ENCODE measurements around the gene SP8.

SP8 gene

DNA sequence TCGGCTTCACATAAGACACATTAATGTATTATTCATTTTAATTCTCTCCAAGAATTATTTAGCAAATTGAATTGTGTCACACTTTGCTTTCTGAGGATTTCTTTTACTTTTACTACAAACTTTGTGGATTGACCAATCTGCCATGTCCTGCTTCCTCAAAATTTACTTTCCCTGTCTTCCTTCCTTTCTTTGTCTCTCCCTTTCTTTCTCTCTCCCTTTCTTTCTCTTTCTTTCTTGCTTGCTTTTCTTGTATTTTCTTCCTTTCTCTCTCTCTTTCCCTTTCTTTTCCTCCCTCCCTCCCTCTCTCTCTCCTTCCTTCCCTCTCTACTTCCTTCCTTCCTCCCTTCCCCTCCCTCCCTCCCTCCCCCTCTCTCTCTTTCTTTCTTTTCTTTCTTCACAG lies 37.8 kb downstream of the SP8 start:
- DNase-seq = no peak

DNA sequence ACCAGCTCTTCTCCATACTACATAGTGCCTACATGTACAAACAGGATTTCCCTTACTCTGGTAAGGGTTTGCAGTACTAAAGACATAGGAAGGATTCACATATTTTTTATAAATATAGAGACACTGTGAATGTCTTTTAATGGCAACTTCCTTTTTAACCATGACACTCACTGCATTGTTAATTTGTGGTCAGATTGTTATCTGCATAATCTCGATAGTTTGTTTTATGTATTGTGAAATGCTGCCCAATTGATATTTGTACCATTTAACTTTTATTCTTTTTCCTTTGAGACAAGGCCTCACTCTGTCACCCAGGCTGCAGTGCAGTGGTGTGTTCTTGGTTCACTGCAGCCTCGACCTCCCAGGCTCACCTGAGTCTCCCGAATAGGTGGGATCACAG lies 39.7 kb downstream of the SP8 start:
- DNase-seq = no peak

DNA sequence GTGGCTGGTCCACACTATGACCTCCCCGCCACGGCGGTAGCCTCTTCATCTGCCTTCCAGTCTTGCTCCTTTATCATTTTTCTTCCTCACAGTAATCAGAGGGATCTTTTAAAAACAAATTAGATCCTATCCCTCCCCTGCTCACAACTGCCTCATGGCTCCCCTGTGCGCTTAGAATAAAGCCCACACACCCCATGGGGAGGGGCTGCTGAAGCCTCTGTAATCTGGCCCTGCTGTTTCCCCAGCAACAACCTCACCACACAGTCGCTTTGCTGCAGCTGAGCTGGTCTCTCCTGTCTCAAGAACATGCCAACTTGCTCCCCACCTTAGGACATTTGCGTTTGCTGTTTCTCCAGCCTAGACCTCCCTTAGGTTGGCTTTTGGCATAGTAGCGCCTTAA lies 41.0 kb downstream of the SP8 start:
- DNase-seq = no peak

DNA sequence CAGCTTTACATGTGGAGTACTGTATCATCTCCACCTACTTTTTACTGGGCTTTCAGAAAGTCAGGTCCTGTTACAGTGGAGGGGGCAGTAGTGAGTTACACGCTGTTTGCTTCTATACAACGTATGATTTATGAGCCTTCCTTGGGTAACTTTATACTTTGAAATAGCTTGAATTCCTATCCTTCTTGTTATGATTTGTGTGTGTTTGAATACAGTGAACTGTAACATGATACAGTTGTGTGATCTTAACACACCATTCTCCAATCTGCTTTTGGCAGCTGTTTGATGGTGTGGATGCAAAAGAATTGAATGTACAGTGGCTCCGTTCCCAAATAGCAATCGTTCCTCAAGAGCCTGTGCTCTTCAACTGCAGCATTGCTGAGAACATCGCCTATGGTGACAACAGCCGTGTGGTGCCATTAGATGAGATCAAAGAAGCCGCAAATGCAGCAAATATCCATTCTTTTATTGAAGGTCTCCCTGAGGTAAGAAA lies 41.7 kb downstream of the SP8 start:
- no peak for DNase-seq

DNA sequence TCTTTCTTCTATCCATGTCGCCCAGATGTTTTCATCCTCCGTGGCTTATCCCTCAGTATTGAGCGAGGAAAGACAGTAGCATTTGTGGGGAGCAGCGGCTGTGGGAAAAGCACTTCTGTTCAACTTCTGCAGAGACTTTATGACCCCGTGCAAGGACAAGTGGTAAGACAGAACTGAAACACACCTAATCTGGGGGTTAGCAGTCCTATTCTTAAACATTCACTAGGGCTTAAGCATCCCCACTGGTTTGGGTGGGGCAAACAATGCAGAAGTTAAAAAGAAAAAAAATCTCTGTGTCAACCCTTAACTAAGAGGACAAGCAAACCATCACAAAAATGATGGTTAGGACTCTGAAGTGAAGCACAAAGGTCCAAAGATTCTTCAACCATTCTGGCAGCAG lies 43.8 kb downstream of the SP8 start:
- no peak for DNase-seq

DNA sequence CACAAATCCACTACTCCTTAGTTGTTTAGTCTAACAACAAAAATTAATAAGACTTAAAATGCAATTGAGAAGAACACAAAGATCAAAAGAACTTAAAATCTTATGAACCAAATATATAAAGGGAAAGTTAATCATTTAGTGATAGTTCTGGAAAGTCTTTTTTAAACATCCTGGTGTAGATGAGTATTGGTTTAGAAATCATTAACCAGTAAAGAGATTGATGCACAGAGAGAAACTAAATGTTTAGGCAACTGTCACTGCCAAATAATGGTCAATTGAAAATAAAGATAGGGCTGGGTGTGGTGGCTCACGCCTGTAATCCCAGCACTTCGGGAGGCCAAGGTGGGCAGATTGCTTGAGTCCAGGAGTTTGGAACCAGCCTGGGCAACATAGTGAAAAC lies 44.9 kb downstream of the SP8 start:
- no peak for DNase-seq

DNA sequence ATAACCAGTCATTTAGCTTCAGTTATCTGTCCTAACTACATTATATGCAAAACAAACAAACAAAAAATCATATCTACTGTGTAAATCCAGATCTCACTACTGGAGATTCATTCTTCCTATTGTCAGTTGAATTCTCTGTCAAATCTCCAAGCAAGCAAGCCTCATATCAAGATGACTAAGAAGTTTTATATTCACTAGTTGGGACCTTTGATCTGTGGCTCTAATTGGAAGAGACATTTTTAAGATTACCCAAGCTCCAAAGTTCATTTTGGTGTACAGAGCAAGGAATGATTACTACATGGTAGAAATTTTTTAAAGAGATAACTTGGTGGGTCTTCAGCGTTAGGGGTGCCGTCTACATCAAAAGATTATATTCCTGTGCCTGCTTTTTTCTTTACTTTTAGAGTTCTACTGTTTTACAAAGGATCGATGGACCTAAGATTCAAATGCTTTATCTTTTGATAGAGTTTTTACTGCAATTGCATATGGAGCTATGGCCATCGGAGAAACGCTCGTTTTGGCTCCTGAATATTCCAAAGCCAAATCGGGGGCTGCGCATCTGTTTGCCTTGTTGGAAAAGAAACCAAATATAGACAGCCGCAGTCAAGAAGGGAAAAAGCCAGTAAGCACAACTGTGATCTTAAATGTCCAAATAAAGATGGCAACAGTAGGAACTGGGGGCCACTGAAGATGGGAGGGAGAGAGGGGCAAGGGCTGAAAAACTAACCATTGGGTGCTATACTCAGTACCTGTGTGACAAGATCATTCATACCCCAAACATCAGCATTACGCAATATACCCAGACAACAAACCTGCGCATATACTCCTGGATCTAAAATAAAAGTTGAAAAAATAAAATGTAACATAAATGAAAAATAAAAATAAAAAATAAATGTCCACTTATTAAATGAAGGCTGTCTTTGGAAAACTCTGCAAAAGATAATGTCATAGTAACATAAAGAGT lies 47.9 kb downstream of the SP8 start:
- no peak for DNase-seq

DNA sequence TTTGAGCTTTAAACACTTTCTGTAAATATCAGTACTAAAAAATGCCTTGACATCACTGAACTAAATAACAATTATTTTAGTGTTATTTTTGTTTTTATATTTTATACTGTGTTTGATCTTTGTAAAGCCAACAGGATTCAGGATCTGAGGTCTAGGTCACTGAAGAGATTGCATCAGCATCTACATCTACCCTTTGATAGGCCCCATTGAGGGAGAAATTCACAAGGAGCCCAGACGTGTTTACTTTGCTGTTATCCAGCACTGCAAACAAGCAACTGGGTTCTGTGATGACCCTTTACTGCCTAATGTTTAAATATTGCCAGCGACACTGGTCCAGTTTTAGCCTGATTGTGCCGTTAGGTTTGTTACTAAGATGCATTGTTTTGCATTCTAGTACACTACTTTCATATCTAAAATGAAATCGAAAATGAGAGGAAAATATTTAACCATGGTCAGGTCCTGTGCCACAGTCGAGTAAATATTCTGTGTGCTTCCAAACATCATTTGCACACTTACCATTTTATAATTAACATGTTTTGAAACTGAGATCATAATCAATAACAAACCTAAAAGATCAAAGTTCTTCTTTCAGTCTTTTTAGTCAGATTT lies 48.7 kb downstream of the SP8 start:
- DNase-seq = no peak

DNA sequence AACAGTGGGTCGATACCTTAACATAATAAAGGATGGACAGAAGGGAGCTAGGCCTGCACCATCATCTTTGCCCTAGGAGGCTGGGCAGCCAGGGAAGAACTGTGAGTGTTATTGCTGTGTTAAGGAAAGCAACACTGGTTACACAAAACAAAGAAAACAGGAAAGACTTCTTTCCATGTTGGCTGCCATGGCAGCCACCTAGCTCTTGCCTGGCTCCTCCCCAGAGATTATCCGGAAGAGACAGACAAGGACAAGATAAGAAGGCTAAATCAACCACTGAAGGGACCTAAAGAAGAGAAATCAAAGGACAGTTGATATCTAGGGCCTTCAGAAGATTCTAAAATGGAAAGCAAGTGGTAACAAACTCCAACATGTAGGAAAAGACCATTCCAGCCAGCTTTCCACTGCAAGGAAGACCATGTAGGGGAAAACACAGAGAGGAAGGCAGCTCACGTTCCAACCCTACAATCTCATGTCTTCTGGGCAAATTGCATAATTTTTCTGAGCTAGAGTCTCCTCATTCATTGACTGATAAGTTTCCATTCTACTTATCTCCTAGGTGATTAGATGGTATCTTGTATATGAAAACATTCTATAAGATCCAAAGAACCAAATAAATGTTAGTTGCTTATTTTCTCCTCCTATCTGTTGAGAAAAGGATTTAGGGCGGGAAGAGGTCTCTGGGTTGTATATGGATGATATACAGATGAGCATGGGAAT lies 51.2 kb downstream of the SP8 start:
- no peak for DNase-seq

Measured in T-helper 2 cell (primary cell).